Testis (tissue), 2 donors: ENCODE results near the gene TBX1.

Experiments
- POLR2A ChIP-seq: fragments of 450-650 bp; IDR thresholded peaks from one replicate; pipeline ENCODE4 v1.6.1; 2017; ENCODE audit warnings: antibody characterized with exemption, mild to moderate bottlenecking, moderate library complexity
- TF ChIP-seq, protein P1 (sequence below), 3 experiments: fragments of 450-650 bp in 2 of 3; fragments of 200-600 bp in 1 of 3; sonication (generic) in 1 of 3; IDR thresholded peaks; one replicate each; pipeline ENCODE4 v1.5.1; 2016 to 2019; ENCODE audit warnings: antibody characterized with exemption in 3 of 3, mild to moderate bottlenecking in 2 of 3, moderate library complexity in 1 of 3

DNA sequence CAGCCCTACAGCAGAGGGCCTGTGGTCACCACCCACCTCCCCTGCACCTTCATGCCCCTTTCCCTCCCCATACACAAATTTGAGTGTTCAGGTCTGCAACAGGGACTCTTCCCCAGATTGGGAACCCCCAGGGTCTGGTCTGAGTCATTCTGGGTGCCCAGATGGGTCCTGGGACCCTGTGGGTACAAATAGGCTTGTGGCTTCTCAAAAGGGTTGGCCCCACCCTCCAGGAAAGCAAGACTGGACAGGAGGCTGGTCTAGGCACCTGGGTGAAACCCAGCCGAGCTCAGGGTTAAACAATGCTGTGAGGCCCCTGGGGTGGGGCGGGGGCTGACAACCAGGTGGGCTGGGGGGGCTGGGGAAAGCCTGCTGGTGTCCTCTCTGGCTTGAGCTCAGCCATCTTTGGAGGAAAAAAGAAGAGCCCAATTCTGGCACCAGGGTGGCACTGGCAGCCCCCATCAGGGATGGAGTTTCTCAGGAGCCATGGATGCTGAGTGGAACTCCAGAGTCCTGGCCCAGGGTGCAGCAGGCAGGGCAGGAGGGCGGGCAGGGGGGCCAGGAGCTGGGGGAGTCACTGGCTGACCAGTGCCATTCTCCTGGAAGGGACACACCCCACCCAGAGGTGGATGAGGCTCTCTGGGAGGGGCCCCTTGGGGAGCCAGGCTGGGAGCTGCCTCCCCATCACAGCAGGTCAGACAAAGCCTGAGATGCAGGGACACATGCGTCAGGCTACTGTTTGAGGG is 45.2 kb upstream of the TBX1 start:
- TF ChIP-seq, protein P1, sequence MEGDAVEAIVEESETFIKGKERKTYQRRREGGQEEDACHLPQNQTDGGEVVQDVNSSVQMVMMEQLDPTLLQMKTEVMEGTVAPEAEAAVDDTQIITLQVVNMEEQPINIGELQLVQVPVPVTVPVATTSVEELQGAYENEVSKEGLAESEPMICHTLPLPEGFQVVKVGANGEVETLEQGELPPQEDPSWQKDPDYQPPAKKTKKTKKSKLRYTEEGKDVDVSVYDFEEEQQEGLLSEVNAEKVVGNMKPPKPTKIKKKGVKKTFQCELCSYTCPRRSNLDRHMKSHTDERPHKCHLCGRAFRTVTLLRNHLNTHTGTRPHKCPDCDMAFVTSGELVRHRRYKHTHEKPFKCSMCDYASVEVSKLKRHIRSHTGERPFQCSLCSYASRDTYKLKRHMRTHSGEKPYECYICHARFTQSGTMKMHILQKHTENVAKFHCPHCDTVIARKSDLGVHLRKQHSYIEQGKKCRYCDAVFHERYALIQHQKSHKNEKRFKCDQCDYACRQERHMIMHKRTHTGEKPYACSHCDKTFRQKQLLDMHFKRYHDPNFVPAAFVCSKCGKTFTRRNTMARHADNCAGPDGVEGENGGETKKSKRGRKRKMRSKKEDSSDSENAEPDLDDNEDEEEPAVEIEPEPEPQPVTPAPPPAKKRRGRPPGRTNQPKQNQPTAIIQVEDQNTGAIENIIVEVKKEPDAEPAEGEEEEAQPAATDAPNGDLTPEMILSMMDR (IDR thresholded peaks at IDR 0.05), result no peak
- no peak for TF ChIP-seq POLR2A
